Keratinocyte (primary cell): ENCODE measurements around the gene SYNJ1.

ENCODE experiments used
- CTCF ChIP-seq, 3 experiments: IDR thresholded peaks in 1 of 3; conservative IDR thresholded peaks in 1 of 3; optimal IDR thresholded peaks in 1 of 3; 2 replicates in 2 of 3; 3 replicates in 1 of 3; pipeline versions ENCODE3 to v1.5.1; 2011; ENCODE audit warnings: low read length in 3 of 3, mild to moderate bottlenecking in 3 of 3, moderate library complexity in 2 of 3, control low read depth in 1 of 3, inconsistent platforms in 1 of 3; ENCODE audit not compliant: insufficient read depth in 2 of 3; ENCODE audit errors: extremely low read depth in 1 of 3
- EZH2 ChIP-seq: IDR thresholded peaks from one replicate; pipeline ENCODE4 v1.6.1; 2012; ENCODE audit warnings: inconsistent platforms, mild to moderate bottlenecking, low read length, moderate library complexity

DNA sequence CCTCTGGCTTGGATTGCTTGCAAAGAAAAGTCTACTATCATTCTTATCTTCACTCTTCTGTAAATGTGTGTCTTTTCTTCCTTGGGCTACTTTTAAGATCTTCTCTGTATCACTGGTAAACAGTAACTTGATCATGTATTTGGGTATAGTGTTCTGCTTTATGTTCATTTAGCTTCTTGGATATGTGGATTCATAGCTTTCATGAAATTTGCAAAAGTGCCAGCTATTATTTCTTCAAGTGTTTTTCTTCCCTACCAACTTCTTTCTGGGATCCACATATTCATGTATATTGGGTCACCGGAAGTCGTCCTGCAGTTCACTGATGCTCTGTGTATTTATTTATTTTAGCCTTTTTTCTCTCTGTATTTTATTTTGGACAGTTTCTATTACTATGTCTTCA is 11.3 kb downstream of the SYNJ1 start:
- no peak for TF ChIP-seq CTCF (optimal IDR thresholded peaks at IDR 0.05 in 1 of 3, IDR thresholded peaks at IDR 0.05 in 1 of 3, conservative IDR thresholded peaks at IDR 0.05 in 1 of 3; ENCODE audit: extremely low read depth in 1 of 3, insufficient read depth in 2 of 3, low read length in 3 of 3)
- TF ChIP-seq EZH2: no peak
